ENCODE results near the gene ATP9B. TPM values are rescaled to one million over a fixed set of nuclear protein-coding genes. Genes with fewer than 3 reads are reported as not detected.

Gene ATP9B
- total RNA-seq, 1 experiment from 2014 or later: 17.8 TPM

- BruUV-seq (replicated peaks): no TSS peak
- ChIA-PET RAD21 (ENCODE audit: low non-redundant PET in 1 of 2, low total read pairs in 2 of 2, uncharacterized antibody in 2 of 2, unreplicated experiment in 2 of 2) (no interaction called here), CTCF (no interaction called here), POLR2A (no interaction called here)
- no peak overlapping the region for H3K27ac ChIP-seq (ENCODE audit: low read depth, low read length)
- H3K4me2 ChIP-seq (ENCODE audit: low read length): no peak overlapping the region
- TF ChIP-seq SIN3A (IDR thresholded peaks at IDR 0.05; ENCODE audit: low read depth) (no peak), ZBTB33 (IDR thresholded peaks at IDR 0.05; ENCODE audit: extremely low read depth, insufficient replicate concordance, low read length) (no peak), POLR2AphosphoS5 (IDR thresholded peaks at IDR 0.05; ENCODE audit: low read depth, low read length) (no peak), POLR2A (IDR thresholded peaks at IDR 0.05; ENCODE audit: borderline replicate concordance, extremely low read depth, insufficient read depth, insufficient read length) (no peak), CEBPB (IDR thresholded peaks at IDR 0.05; ENCODE audit: low read depth) (no peak)
- no peaks in the 10 kb centered on the region for H3K9me2 ChIP-seq (ENCODE audit: insufficient read depth)
- intact Hi-C loops (cut with micrococcal nuclease): no loop called here
- DNase-seq (ENCODE audit: low read depth, low spot score) (no peak), ATAC-seq (no peak)
- no peak overlapping the region for H3K4me3 ChIP-seq (replicated peaks in 1 of 2; ENCODE audit: low read depth in 1 of 2, low read length in 2 of 2)
- H2AFZ ChIP-seq (ENCODE audit: low read depth, low read length, poor library complexity, severe bottlenecking): no peak overlapping the region
- H4K20me1 ChIP-seq (ENCODE audit: insufficient read depth): no peaks in the 10 kb centered on the region
- H3K36me3 ChIP-seq (ENCODE audit: control insufficient read depth in 1 of 2, insufficient read depth in 2 of 2, low read length in 2 of 2): no peaks in the 10 kb centered on the region
- no peaks in the 10 kb centered on the region for H3K4me1 ChIP-seq (ENCODE audit: control insufficient read depth in 1 of 2, insufficient read depth in 2 of 2, low read length in 2 of 2)
- H3K9ac ChIP-seq (ENCODE audit: low read length): no peak overlapping the region
- no peaks in the 10 kb centered on the region for H3K27me3 ChIP-seq (ENCODE audit: insufficient read depth, low read length)
- no peaks in the 10 kb centered on the region for H3K79me2 ChIP-seq (ENCODE audit: insufficient read depth, low read length)
- no peaks in the 10 kb centered on the region for H3K9me3 ChIP-seq (ENCODE audit: control insufficient read depth in 1 of 2, insufficient read depth in 1 of 2, low read depth in 1 of 2, low read length in 2 of 2)
Observed at GRCh38 chr18:79305911-79306310, 236.7 kb downstream of the ATP9B start.

GRCh38 chr18:79309614-79310358 lies 240.6 kb downstream of the ATP9B start:
- Histone ChIP-seq H3K27me3 (ENCODE audit: insufficient read depth, low read length) (no peaks in the 10 kb centered on the region), H3K4me3 (replicated peaks in 1 of 2; ENCODE audit: low read depth in 1 of 2, low read length in 2 of 2) (no peak overlapping the region), H3K9me2 (ENCODE audit: insufficient read depth) (no peaks in the 10 kb centered on the region), H2AFZ (ENCODE audit: low read depth, low read length, poor library complexity, severe bottlenecking) (no peak overlapping the region), H3K4me2 (ENCODE audit: low read length) (no peak overlapping the region), H3K9ac (ENCODE audit: low read length) (no peak overlapping the region), H3K4me1 (ENCODE audit: control insufficient read depth in 1 of 2, insufficient read depth in 2 of 2, low read length in 2 of 2) (no peaks in the 10 kb centered on the region), H3K79me2 (ENCODE audit: insufficient read depth, low read length) (no peaks in the 10 kb centered on the region), H3K9me3 (ENCODE audit: control insufficient read depth in 1 of 2, insufficient read depth in 1 of 2, low read depth in 1 of 2, low read length in 2 of 2) (no peaks in the 10 kb centered on the region), H3K36me3 (ENCODE audit: control insufficient read depth in 1 of 2, insufficient read depth in 2 of 2, low read length in 2 of 2) (no peaks in the 10 kb centered on the region), H4K20me1 (ENCODE audit: insufficient read depth) (no peaks in the 10 kb centered on the region), H3K27ac (ENCODE audit: low read depth, low read length) (no peak overlapping the region)
- ChIA-PET RAD21 (ENCODE audit: low non-redundant PET in 1 of 2, low total read pairs in 2 of 2, uncharacterized antibody in 2 of 2, unreplicated experiment in 2 of 2) (no interaction called here), CTCF (no interaction called here), POLR2A (no interaction called here)
- intact Hi-C loops (cut with micrococcal nuclease): no loop called here
- ATAC-seq (no peak), DNase-seq (ENCODE audit: low read depth, low spot score) (no peak)
- BruUV-seq (replicated peaks): no TSS peak
- TF ChIP-seq ZFX (IDR thresholded peaks at IDR 0.05) (no peak), YY1 (IDR thresholded peaks at IDR 0.05; ENCODE audit: extremely low read depth, insufficient replicate concordance, low read depth, low read length) (no peak), SP1 (IDR thresholded peaks at IDR 0.05; ENCODE audit: low read depth) (no peak), EZH2 (IDR thresholded peaks at IDR 0.05) (no peak), CTCF (IDR thresholded peaks at IDR 0.05 in 2 of 3, conservative IDR thresholded peaks at IDR 0.05 in 1 of 3; ENCODE audit: borderline replicate concordance in 1 of 3, insufficient read depth in 1 of 3, low read depth in 2 of 3, low read length in 2 of 3) (no peak), POLR2A (IDR thresholded peaks at IDR 0.05; ENCODE audit: borderline replicate concordance, extremely low read depth, insufficient read depth, insufficient read length) (no peak), JUND (IDR thresholded peaks at IDR 0.05) (no peak), MAX (IDR thresholded peaks at IDR 0.05) (no peak), ZNF274 (IDR thresholded peaks at IDR 0.05; ENCODE audit: low read depth, low read length) (no peak), EGR1 (IDR thresholded peaks at IDR 0.05; ENCODE audit: low read depth) (no peak), CBX3 (IDR thresholded peaks at IDR 0.05; ENCODE audit: low read depth) (no peak)

All from HCT116 (cell line).